ENCODE data around the gene CASTOR1. TPM values are rescaled to one million over a fixed set of nuclear protein-coding genes. Genes with fewer than 3 reads are reported as not detected.

The CASTOR1 gene
- total RNA-seq, 2 donors from 2014 or later = 27.2 to 33.2 TPM

- TF ChIP-seq CTCF (IDR thresholded peaks at IDR 0.05) (no peak), POLR2A (IDR thresholded peaks at IDR 0.05) (no peak), POLR2AphosphoS5 (IDR thresholded peaks at IDR 0.05) (no peak)
- 89% methylated on average over 9 of the region's 17 CpGs for WGBS
Observed at GRCh38 chr22:30263883-30264282, 25.4 kb downstream of the CASTOR1 start.

GRCh38 chr22:30262917-30263741 lies 26.2 kb downstream of the CASTOR1 start:
- H3K27ac ChIP-seq = peak overlapping the region in 1 of 2 donors; percentile 26
- WGBS = 28% methylated on average over 27 of the region's 27 CpGs
- intact Hi-C loops (cut with DNase I) = loop anchor here (1.0 kb wide), 1 partner anchor 124 kb away; the partner anchor contains the start of gene RNF215
- no peaks in the 10 kb centered on the region for H3K36me3 ChIP-seq
- no peaks in the 10 kb centered on the region for H3K9me3 ChIP-seq
- no peaks in the 10 kb centered on the region for H3K4me1 ChIP-seq (replicated peaks)
- no peaks in the 10 kb centered on the region for H3K27me3 ChIP-seq (replicated peaks; ENCODE audit: insufficient read depth)
- TF ChIP-seq POLR2AphosphoS5 (IDR thresholded peaks at IDR 0.05) = no peak
- TF ChIP-seq POLR2A (IDR thresholded peaks at IDR 0.05) = no peak
- TF ChIP-seq CTCF (IDR thresholded peaks at IDR 0.05) = peak; percentile 96 to 99 (median 97)
- H3K4me3 ChIP-seq = no peak overlapping the region
- DNase-seq (ENCODE audit: low spot score) = peak; percentile 52

More at GRCh38 chr22:30263883-30264282, 25.4 kb downstream of the CASTOR1 start:
- no peaks in the 10 kb centered on the region for H3K36me3 ChIP-seq
- H3K27me3 ChIP-seq (replicated peaks; ENCODE audit: insufficient read depth) = no peaks in the 10 kb centered on the region
- H3K27ac ChIP-seq = no peak overlapping the region
- H3K9me3 ChIP-seq = no peaks in the 10 kb centered on the region
- intact Hi-C loops (cut with DNase I) = no loop called here
- no peaks in the 10 kb centered on the region for H3K4me1 ChIP-seq (replicated peaks)
- no peak for DNase-seq (ENCODE audit: low spot score)
- no peak overlapping the region for H3K4me3 ChIP-seq

- H3K4me1 ChIP-seq (replicated peaks) = no peaks in the 10 kb centered on the region
- no peaks in the 10 kb centered on the region for H3K36me3 ChIP-seq
- H3K27ac ChIP-seq = no peak overlapping the region
- 52% methylated on average over 4 of the region's 4 CpGs for WGBS
- intact Hi-C loops (cut with DNase I) = loop anchor here (1.0 kb wide), 1 partner anchor 125 kb away; the partner anchor contains the start of gene RNF215
- no peak for DNase-seq (ENCODE audit: low spot score)
- no peak for TF ChIP-seq POLR2A (IDR thresholded peaks at IDR 0.05)
- no peak for TF ChIP-seq CTCF (IDR thresholded peaks at IDR 0.05)
- TF ChIP-seq POLR2AphosphoS5 (IDR thresholded peaks at IDR 0.05) = no peak
- no peaks in the 10 kb centered on the region for H3K27me3 ChIP-seq (replicated peaks; ENCODE audit: insufficient read depth)
- no peak overlapping the region for H3K4me3 ChIP-seq
- H3K9me3 ChIP-seq = no peaks in the 10 kb centered on the region
Observed at GRCh38 chr22:30262112-30262511, 27.2 kb downstream of the CASTOR1 start.

GRCh38 chr22:30261134-30261533 lies 28.2 kb downstream of the CASTOR1 start:
- Histone ChIP-seq H3K36me3 (no peaks in the 10 kb centered on the region), H3K27me3 (replicated peaks; ENCODE audit: insufficient read depth) (no peaks in the 10 kb centered on the region), H3K9me3 (no peaks in the 10 kb centered on the region), H3K4me1 (replicated peaks) (no peaks in the 10 kb centered on the region), H3K27ac (no peak overlapping the region), H3K4me3 (no peak overlapping the region)
- DNase-seq (ENCODE audit: low spot score) = no peak
- 77% methylated on average over 8 of the region's 8 CpGs for WGBS
- intact Hi-C loops (cut with DNase I) = no loop called here
- TF ChIP-seq CTCF (IDR thresholded peaks at IDR 0.05) (no peak), POLR2AphosphoS5 (IDR thresholded peaks at IDR 0.05) (no peak), POLR2A (IDR thresholded peaks at IDR 0.05) (no peak)

GRCh38 chr22:30260682-30261081 lies 28.6 kb downstream of the CASTOR1 start:
- WGBS = 90% methylated on average over 8 of the region's 8 CpGs
- Histone ChIP-seq H3K27ac (no peak overlapping the region), H3K9me3 (no peaks in the 10 kb centered on the region), H3K36me3 (no peaks in the 10 kb centered on the region), H3K4me3 (no peak overlapping the region), H3K27me3 (replicated peaks; ENCODE audit: insufficient read depth) (no peaks in the 10 kb centered on the region), H3K4me1 (replicated peaks) (peaks cover 3% of the 10 kb centered on the region)
- intact Hi-C loops (cut with DNase I) = no loop called here
- no peak for DNase-seq (ENCODE audit: low spot score)
- TF ChIP-seq POLR2A (IDR thresholded peaks at IDR 0.05) (no peak), POLR2AphosphoS5 (IDR thresholded peaks at IDR 0.05) (no peak), CTCF (IDR thresholded peaks at IDR 0.05) (no peak)
